OCI-LY7 (cell line): Measurements from ENCODE around the gene CCDC87.

Experiments
- CTCF ChIP-seq: fragments of 200-600 bp; sonication (generic); conservative IDR thresholded peaks from 2 replicates; pipeline ENCODE4 v1.5.1; 2014; ENCODE audit warnings: mild to moderate bottlenecking, antibody characterized with exemption, low read length, moderate library complexity, mixed read lengths
- EZH2phosphoT487 ChIP-seq: fragments of 200-600 bp; sonication (generic); IDR thresholded peaks from 2 replicates; pipeline ENCODE4 v1.6.1; 2018; ENCODE audit warnings: low read depth, borderline replicate concordance, mild to moderate bottlenecking, mixed run types, antibody characterized with exemption, low read length, moderate library complexity, mixed read lengths

GRCh38 chr11:66568124-66568916 lies 24.5 kb downstream of the CCDC87 start, which contains the start of gene CTSF:
- TF ChIP-seq CTCF = no peak
- TF ChIP-seq EZH2phosphoT487 = no peak
